ENCODE results near the gene MN1.

The MN1 gene

DNA sequence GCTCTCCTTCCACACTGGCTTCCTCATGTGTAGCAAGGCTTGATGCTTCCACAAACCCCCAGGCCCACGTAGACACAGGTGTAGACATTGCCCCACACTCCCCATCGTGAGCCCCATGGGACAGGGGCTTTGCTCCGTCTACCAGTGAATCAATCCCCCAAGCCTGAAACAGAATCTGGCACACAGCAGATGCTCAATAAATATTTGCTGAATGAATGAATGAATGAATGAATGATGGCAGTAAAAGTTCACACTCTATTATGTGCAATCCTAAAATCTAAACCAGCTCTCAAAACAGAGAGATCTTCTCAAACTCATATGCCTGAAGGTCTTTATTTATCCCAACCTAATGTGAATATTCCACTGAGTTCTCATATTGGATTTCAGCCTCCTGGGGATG is 69.9 kb downstream of the MN1 start:
- no peak for DNase-seq

DNA sequence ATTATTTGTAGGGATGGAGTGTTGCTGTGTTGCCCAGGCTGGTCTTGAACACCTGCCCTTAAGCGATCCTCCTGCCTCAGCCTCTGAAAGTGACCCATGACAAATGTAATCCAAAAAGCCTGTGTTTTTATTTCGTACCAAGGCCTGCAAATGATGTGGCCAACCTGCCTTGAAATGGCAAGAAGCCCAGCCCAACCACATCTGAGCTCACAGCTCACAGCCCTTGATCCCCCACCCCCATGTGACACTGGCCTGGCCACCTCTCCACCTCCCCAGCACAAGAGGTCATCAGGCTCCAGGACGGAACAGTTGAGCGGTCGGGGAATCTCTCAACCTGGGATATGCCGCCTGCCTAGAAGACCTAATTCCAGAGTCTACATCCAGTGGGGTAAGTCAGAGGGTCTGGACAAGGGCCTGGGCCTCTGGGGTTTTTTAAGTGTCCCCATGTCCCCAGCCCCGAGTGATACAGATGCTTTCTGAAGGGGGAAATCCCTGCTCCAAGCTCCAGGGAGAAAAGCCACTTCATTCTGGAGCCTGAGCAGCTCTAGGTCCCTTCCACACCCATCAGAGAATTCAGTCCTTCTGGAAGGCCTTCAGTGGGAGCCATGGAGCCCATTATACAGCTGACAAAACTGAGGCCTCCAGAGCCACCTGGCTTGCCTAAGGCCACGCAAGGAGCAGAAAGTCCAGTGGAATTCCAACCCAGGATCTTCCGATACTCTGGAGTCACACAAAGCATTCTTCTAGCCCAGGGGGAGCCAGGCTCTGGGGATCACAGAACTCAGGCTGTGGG is 70.7 kb downstream of the MN1 start:
- no peak for DNase-seq

DNA sequence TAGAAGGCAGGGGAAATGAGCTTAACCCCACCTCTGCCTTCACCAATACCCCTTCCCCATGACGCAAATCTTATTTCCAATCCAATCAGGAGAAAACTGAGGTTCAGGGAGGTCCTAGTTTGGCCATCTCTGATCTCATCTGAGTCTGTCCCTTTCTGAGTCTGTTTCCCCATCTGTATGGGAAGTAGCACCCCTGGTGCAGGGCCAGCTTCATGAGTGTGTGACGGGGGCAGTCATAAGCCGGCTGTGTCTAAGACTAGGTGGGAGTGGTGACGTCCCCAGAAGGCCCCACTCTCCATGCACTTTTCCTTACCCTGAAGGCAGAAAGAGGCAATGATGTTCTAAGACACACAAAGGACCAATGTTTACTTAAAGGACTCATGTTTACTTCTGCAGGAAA is 72.3 kb downstream of the MN1 start:
- no peak for DNase-seq

DNA sequence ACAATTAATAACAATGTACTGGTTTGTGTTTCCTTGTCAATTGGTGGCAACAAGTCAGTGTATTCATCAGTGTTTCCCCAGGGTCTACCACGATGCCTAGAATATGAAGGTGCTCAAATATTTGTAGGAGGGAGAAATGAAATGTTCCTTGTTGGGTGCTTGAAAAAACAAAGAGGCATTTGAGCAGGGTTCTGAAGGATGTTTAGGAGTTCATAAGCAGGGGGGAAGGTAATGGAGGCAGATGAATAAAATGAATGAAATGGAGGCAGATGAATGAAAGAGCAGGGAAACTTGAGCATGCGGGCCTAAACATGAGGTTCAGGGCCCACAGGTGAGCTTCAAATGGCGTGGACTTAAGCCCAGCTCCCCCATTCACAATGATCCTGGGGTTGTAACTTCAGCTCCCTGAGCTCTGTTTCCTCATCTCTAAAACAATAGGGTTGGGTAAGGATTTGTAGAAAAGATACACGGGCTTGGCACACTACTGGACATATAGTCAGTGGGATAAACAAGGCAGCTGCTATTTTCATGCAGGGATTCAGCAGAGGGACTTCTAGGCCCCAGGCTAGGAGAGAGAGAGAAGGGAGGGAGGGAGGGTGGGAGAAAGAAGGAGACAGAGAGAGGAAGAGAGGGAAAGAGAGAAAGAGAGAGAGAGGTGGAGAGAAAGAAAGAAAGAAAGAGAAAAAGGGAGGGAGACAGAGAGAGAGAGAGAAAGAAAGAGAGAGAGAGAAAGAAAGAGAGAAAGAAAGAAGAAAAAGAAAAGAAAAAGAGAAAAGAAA is 73.7 kb downstream of the MN1 start:
- no peak for DNase-seq

DNA sequence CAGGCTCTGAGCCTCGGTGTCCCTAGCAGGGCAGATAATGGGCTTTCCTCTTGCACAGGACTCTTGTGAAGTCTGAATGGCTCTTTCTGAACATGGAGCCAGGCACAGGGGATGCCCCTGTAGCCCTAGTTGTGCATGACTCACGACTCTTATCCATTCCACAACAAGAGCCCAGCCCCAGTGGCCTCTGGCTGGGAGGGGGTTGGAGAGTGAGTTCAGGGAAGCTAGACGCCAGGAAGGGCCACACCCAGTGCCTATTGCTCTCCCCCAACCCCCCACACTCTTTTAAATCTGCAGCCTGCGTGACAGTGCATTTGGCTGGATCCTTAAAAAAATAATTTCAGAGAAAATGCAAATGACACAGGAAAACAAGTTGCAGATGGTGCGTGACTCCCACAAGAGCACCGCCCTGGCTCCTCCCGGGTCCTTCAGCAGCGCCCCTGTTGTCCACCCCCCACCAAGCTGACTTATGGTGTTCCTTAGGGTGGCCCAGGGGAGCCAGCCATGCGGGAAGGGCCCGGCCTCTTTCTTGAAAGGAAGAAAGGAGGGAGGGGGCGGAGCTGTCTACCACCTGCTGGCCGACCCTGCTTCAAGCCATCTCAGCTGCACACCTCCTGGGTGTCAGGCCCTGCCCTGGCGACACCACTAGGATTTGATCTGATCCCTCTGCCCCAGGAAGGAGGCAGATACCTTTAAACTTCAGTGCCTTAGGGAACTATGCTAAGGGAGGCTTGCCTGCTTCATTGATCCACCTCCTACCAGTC is 74.7 kb downstream of the MN1 start:
- DNase-seq = no peak

DNA sequence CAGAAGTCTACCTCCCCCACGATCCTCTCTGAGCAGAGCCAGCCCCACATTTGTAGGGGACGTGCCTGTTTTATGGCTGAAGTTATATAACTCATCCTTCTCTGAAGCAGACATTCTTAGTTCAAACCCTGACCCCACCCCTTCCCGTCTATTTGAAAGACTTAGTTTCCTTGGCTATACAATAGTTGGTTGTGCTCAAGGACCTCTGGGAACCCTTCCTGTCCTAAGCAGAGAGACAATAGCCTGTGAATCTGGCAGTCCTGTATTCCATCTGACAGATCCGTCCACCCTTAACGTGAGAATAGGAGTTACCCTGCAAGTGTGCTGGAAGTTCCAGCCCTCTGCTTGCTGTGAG is 75.2 kb downstream of the MN1 start:
- no peak for DNase-seq

DNA sequence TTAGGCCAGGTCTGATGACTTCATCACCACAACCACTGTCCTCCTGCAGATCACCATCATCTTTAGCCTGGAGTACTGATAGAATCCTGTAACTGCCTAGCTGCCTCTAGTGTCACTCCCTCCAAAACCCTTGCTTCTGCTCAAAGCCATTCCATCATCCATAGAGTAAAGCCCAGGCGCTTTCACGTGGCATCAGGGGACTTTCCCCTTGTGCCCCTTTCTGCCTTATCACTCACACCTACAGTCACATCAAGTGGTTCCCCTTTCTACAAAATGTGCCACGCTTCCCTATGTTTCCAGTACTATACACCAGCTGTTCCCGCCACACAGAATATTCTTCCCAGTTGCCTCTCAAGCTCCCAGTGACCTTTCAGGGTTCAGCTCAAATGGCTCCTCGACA is 75.9 kb downstream of the MN1 start:
- no peak for DNase-seq

DNA sequence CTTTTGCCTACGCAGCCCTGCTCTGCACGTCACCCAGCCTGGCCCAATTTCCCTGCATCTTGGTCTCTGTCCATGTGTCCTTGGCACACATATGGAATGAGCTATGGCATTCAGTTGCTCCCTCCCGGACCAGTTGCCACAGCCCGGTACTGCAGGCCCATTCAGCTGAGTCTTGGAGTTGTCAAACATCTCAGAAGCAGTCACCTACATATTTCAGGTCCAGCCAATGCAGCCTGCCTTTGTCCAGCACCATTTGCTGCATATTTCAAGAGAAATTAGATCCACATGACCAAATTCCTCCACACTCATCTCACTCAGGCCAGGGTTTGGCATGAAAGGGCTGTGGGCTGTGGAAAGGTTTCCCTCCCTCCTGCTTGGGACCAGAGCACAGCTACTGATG is 76.8 kb downstream of the MN1 start:
- no peak for DNase-seq

DNA sequence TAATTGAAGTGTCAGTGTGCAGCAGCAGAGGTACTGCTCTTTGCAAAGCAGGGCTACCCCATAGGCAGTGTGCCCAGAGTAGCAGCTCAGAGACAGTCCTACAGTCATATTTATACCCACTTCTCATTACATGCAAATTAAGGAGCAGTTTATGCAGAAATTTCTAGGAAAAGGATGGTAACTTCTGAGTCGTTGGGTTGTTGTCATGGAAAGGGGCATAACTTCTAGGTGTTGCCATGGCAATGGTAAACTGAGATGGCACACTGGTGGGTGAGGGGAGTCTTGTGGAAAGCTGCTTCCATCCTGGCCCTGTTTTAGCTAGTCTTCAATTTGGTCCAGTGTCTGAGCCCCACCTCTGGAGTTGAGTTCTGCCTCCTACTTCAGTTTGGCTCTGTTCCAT is 77.4 kb downstream of the MN1 start:
- no peak for DNase-seq

DNA sequence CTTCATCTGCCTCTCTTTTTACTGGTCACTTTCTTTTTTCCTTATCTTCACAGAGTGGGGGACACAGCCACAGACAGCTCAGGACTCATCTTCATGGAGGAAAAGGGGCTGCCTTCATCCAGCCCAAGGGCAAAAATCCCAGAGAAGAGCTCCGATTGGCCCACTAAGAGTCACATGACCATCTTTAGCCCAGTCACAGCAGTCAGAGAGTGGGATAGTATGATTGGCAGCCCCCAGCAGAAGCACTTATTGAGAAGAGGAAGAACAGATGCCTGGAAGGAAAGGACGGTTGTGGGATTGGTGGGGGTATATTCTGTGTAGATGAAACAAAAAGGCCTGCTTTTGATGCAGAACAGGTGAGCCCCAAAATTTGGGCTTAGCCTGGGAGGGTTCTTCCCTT is 77.8 kb downstream of the MN1 start:
- DNase-seq = no peak

DNA sequence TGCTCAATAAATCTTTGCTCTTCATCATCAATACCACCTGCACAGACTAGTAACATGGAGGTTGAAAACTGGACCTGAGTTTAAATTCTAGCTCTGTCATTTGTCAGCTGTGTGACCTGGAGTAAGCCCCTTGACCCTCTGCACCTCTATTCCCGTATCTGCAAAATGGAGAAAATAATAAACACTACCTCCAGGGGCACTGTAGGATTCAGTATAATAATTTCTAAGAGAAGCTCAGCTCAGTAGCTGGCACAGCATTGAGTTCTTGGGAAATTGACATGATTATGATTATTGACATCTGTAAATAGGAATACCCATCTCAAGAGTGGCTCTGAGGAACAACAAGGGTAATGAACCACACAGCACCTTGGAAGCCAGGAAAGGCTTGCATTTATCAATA is 78.4 kb downstream of the MN1 start:
- no peak for DNase-seq

DNA sequence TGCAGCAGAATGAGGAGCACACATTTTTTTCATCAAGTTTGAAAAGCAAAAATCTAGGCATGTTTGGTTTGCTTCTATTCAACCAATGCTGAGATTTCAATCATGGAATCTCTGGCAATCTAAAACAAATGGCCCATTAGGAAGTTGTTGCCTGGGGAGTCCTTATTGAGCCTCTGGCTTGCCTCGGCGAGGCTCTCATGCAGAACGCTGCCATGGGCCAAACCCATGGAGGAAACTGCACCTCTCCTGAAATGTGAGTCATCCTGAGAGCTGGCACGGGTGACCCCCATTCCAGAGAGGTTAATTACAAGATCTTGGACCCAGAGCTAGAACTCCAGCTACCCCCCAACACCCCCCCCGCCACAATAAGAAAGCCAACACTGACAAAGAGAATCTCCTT is 80.7 kb downstream of the MN1 start:
- no peak for DNase-seq

DNA sequence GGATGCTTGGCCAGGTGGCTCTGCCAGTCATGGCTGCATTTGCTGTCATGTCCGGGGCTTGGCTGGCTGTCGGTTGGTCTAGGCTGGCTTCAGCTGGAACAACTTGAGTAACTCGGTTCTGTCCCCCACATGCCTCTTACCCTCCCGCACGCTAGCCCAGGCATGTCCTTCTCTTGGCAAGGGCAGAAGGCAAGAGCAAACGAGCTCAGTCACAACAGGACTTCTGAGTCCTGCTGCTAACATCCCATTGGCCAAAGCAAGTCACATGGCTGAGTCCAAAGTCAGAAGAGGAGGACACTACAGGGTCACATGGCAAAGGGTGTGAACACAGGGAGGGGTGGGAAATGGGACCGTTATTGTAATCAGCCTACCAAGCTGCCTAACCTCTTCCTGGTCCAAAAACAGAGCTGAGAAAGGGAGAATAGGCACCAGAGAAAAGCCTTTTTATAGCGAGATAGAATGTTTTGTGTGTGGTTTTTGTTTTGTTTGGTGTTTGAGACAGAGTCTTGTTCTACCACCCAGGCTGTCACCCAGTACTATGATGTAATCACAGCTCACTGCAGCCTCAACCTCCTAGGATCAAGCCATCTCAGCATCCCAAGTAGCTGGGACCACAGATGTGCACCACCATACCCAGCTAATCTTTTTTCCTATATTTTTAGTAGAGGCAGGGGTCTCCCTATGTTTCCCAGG is 81.9 kb downstream of the MN1 start:
- DNase-seq = no peak

DNA sequence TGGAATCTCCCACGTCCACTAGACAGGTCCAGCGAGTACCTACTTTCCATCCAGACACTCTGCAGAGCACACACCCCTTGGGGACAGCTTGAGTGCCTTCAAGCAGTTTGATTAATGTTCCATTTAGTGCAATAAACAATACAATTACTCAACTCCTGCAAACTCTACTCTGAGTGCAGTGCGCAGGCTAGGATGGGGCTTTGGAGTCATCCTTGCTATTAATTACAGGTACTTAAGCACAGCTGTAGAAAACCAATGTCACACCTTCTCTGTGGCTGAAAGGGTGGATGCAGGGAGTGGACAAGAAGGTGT is 82.6 kb downstream of the MN1 start:
- no peak for DNase-seq

DNA sequence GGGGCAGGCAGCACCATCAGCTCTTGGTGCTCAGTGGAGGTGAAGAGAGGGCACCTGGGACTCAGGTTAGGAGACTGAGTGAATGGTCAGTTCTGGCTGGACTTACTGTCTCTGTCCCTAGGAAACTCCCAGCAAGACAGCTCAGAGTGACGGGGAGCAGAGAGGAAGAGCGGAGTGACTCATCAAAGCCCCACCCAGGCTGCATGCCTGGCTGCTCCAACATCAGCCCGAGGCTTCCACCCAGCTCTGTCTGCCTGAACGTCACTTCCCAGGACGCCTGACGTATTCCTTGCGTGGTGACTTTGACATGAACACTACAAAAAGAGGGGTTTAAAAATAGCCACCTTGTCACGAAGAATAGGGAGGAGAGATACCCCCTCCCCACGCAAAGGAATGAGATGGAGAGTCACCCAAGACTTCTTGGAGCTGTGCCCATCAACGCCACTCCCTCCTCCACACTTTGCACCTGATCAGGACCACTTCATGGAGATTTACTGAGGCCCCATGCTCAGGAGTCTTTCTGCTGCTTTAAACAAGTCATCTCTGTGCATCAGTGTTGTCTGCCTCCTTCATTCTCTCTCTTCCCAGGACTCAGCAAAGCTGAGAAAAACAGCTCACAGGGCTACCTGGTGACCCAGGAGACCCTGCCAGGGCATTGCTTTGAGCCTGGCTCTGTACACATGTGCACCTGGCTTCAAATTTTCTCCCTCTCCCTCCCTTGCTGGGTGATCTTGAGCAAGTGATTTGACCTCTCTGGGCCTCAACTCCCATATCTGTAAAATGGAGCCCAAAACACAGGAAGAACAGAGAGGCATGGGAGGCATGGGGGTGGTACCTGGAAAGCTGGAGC is 83.1 kb downstream of the MN1 start:
- peak; percentile 70 for DNase-seq

DNA sequence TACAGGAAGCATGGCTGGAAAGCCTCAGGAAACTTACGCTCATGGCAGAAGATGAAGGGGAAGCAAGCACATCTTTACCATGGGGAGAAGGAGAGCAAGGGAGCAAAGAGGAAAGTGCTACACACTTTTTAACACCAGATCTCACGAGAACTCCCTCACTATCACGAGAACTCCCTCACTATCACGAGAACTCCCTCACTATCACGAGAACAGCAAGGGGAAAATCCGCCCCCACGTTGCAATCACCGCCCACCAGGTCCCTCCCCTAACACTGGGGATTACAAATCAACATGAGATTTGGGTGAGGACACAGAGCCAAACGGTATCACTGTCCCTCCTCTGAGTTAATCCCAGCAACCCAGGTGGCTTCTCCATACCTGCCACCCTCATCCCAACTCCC is 84.5 kb downstream of the MN1 start:
- DNase-seq = no peak

DNA sequence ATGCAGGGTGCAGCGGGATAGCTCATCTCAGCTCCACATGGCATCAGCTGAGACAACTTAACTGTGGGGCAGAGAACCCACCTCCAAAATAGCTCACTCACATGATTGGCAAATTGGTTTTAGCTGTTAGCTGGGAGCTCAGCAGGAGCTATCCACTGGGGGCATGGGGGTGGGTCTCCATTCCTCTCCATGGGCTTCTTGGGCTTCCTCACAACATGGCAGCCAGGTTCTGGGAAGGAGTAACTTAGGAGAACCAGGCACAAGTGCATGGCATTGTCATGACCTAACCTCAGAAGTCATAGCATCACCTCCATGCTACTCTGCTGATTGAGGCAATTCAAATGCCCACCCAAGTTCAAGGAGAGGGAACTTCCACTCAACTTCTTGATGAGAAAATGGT is 85.5 kb downstream of the MN1 start:
- DNase-seq = no peak

DNA sequence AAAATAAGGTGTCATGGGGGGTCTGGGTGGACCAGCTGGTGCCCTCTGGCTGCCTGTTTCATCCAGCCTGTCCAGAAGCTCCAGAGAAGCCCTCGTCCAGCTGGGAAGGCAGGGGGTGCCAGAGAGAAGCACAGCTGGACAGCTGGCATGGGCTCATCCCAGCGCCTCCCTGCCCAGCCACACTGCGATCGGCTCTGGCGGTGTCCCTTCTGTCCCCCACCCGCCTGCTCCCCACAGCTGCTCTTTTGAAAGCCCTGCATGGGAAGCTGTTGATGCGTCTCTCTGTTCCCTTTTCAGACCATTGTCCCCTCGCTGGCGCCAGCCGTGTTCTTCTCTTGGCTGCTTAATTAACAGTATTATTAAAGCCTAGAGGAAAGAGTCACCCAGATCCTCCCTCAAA is 86.5 kb downstream of the MN1 start:
- DNase-seq = no peak

DNA sequence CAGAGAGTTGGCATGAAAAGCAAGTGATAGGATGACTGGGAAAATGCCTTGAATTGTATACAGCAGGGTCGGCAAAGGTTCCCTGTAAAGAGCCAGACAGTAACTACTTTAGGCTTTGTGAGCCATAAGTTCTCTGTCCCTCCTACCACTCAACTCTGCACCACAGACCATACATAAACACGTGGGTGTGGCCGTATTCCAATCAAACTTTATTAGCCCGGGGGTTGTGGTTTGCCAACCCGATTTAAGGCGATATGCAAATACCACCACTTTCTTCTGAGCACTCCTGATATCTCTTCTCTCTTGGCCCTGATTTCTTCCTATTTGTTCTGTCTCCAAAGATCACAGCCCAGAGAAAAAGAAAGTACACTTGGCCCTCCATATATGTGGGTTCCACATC is 87.5 kb downstream of the MN1 start:
- DNase-seq = no peak

DNA sequence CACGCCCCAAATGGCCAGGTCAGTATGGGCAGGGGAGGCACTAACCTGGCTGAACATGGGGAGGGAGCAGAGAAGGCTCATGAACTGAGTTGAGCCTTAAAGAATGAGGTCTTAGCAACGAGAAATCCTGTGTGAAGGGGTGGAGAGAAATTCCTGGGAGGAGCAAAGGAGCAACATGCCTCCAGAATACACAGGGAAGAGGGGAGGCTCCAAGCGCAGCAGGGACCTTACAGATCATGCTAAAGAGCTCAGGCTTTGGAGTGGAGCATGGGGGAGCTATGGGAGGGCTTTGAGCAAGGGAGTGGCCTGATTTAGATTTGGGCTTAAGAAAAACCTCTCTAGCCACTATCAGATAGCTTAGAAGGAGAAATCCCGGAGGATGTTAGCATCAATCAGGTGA is 88.1 kb downstream of the MN1 start:
- DNase-seq = no peak

DNA sequence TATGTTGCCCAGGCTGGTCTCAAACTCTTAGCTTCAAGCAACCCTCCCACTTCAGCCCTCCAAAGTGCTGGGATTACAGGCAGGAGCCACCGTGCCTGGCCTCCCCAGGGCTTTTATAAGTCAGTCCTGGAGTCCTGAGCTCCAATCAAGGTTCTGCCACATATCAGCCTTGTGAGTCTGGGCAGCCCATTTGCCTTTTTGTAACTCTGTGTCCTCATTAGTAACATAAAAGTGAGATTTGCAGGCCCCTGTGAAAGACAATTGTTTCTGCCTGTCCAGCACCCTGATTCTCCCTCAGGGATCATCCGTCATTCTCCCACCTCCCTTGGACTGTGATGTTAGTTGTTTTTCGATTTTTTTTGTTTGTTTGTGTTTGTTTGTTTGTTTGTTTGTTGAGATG is 89.8 kb downstream of the MN1 start:
- no peak for DNase-seq

DNA sequence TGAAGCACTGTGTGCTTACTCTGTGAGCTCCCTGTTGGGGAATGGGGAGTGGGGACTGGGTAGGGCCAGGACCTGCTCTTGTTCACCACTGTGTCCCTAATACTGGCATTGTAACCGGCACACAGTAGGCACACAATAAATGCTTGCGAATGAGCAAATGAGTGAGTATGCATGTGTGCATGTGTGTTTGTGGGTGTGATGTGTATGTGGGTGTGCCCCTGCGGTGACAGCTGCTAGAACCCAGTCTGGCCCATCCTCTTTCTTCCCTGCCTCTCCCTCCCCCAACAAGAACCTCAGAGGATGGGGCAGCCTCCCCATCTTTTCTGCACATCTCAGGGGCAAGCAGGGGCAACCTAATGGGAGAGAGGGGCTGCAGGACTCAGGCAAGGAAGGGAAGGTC is 90.5 kb downstream of the MN1 start:
- DNase-seq = no peak

Data from T1000 (cell line).